Left ventricle myocardium inferior (tissue), 1 donor: Measurements from ENCODE around the gene EXPH5. TPM values are rescaled to one million over a fixed set of nuclear protein-coding genes. Genes with fewer than 3 reads are reported as not detected.
"Not testable (repeated sequence)": the region's sequence is repeated elsewhere in the genome, so short reads cannot be mapped to it uniquely, and the experiment has no call there.

ENCODE experiments used
- DNase-seq: peaks from one replicate; pipeline ENCODE4 v3.0.0-alpha.2; 2020
- H3K27ac ChIP-seq: fragments of 200-600 bp; replicated peaks from 2 replicates; pipeline ENCODE4 v1.8.0; 2021
- H3K27me3 ChIP-seq: fragments of 200-600 bp; 2 replicates; pipeline ENCODE4 v1.8.0; 2021; ENCODE audit warnings: low read depth
- H3K36me3 ChIP-seq: fragments of 200-600 bp; 2 replicates; pipeline ENCODE4 v1.8.0; 2021
- H3K4me1 ChIP-seq: fragments of 200-600 bp; 2 replicates; pipeline ENCODE4 v1.8.0; 2021
- H3K4me3 ChIP-seq: fragments of 200-600 bp; 2 replicates; pipeline ENCODE4 v1.8.0; 2021; ENCODE audit warnings: mild to moderate bottlenecking, moderate library complexity
- H3K9me3 ChIP-seq: fragments of 200-600 bp; replicated peaks from 2 replicates; pipeline ENCODE4 v1.8.0; 2021
- intact Hi-C: fragments of 100-400 bp; cut with micrococcal nuclease; formaldehyde crosslinking; loops from one replicate; pipeline ENCODE4 v1.11.0; 2022
- long read RNA-seq: library from polyadenylated mRNA; unstranded; transcript quantifications from one replicate; pipeline ENCODE4 v2.0.0, GENCODE V29; 2021
- total RNA-seq: library from RNA; stranded (reverse); fragmentation: NEBNext Ultra II Directional; extraction: Animal tissue kit (Norgen Biotek cat#: 25700); gene quantifications from one replicate; pipeline ENCODE4 v1.2.1, GENCODE V29; 2021
- TF ChIP-seq, protein P1 (sequence below): fragments of 200-600 bp; IDR thresholded peaks from 2 replicates; pipeline ENCODE4 v1.8.0; 2021; ENCODE audit warnings: antibody characterized with exemption, mild to moderate bottlenecking, borderline replicate concordance
- donor health status: DM: no; HTN: yes; CAD: no; lungs with severe emphysema.

Gene EXPH5
- 0.88 TPM for total RNA-seq
- long read RNA-seq, result 0 reads

GRCh38 chr11:108593214-108593922 is at the start of gene EXPH5:
Gene EXPH5, minus strand, starts transcription at chr11:108593768. Its CDS starts 232 bp downstream, at chr11:108593536.
- peaks cover 26% of the 10 kb centered on the region for H3K27me3 ChIP-seq
- peak; percentile 87 for DNase-seq
- H3K27ac ChIP-seq, result no peak within 1 kb of the TSS
- TF ChIP-seq, protein P1, sequence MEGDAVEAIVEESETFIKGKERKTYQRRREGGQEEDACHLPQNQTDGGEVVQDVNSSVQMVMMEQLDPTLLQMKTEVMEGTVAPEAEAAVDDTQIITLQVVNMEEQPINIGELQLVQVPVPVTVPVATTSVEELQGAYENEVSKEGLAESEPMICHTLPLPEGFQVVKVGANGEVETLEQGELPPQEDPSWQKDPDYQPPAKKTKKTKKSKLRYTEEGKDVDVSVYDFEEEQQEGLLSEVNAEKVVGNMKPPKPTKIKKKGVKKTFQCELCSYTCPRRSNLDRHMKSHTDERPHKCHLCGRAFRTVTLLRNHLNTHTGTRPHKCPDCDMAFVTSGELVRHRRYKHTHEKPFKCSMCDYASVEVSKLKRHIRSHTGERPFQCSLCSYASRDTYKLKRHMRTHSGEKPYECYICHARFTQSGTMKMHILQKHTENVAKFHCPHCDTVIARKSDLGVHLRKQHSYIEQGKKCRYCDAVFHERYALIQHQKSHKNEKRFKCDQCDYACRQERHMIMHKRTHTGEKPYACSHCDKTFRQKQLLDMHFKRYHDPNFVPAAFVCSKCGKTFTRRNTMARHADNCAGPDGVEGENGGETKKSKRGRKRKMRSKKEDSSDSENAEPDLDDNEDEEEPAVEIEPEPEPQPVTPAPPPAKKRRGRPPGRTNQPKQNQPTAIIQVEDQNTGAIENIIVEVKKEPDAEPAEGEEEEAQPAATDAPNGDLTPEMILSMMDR, result no peak
- no peaks in the 10 kb centered on the region for H3K36me3 ChIP-seq
- H3K9me3 ChIP-seq, result no peaks in the 10 kb centered on the region
- intact Hi-C loops, result no loop called here
- peak within 1 kb of the TSS; percentile 76 for H3K4me3 ChIP-seq
- peaks cover 13% of the 10 kb centered on the region for H3K4me1 ChIP-seq

DNA sequence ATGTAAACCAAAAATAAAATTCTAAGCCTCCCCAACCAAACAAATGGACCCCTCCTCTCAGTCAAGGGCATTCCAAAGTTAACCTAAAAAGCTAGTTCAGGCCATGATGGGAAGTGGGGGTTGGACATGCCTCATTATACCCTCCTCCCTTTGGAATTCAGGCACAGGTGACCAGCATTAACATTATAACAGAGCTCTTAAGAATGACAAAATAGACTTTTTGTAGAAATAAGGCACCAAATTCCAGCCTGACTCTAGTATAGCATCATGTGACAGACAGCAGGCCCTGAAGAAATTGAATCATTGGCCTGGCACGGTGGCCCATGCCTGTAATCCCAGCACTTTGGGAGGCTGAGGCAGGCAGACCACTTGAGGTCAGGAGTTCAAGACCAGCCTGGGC is 48.2 kb upstream of the EXPH5 start:
- H3K27ac ChIP-seq, DNase-seq, intact Hi-C loops, H3K36me3 ChIP-seq, H3K9me3 ChIP-seq, H3K4me1 ChIP-seq, H3K27me3 ChIP-seq, H3K4me3 ChIP-seq: not testable (repeated sequence)

DNA sequence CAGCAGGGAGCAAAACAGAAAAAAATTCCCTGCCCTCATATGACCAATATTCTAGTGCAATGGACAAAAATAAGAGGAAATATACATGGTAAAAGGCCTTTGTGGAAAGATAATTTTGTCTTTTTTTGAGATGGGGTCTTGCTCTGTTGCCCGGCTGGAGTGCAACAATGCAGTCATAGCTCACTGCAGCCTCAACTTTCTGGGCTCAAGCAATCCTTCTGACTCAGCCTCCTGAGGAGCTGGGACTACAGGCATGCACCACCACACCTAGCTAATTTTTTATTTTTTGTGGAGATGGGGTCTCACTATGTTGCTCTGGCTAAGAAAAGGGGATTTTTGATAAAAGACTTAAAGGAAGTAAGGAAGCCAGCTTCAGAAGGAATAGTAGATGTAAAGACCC is 45.6 kb upstream of the EXPH5 start:
- Histone ChIP-seq H3K27ac (no peak overlapping the region), H3K9me3 (no peaks in the 10 kb centered on the region), H3K27me3 (no peaks in the 10 kb centered on the region), H3K4me3 (no peak overlapping the region), H3K4me1 (no peaks in the 10 kb centered on the region), H3K36me3 (no peaks in the 10 kb centered on the region)
- TF ChIP-seq, protein P1, result no peak
- DNase-seq, result no peak
- intact Hi-C loops, result no loop called here

- intact Hi-C loops, result no loop called here
- no peaks in the 10 kb centered on the region for H3K36me3 ChIP-seq
- H3K4me3 ChIP-seq, result no peak overlapping the region
- H3K4me1 ChIP-seq, result no peaks in the 10 kb centered on the region
- DNase-seq, result no peak
- H3K27me3 ChIP-seq, result no peaks in the 10 kb centered on the region
- TF ChIP-seq, protein P1, result no peak
- no peaks in the 10 kb centered on the region for H3K9me3 ChIP-seq
- H3K27ac ChIP-seq, result no peak overlapping the region
Measured at GRCh38 chr11:108636222-108636621, 42.7 kb upstream of the EXPH5 start.

DNA sequence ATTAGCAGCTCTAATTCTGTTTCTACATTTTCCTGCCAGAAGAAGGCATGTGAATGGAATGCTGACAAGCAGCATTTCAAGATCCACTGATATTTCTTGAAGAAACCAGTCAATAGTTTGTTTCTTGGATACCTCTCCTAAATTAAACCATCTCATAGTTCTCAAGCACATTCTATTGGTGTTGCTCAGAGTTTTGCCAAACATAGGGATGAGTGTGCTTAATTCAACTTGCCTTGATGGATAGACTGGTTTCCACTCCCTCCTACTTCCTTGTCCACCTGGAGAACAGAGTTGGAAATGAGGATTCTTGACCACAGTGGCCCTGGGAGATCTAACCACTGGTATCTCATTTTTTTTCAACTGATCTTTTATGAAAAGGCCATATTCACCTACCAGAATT is 41.5 kb upstream of the EXPH5 start:
- no peaks in the 10 kb centered on the region for H3K27me3 ChIP-seq
- H3K4me1 ChIP-seq, result no peaks in the 10 kb centered on the region
- TF ChIP-seq, protein P1, result no peak
- H3K9me3 ChIP-seq, result no peaks in the 10 kb centered on the region
- no peak for DNase-seq
- H3K27ac ChIP-seq, result no peak overlapping the region
- H3K4me3 ChIP-seq, result no peak overlapping the region
- intact Hi-C loops, result no loop called here
- no peaks in the 10 kb centered on the region for H3K36me3 ChIP-seq

DNA sequence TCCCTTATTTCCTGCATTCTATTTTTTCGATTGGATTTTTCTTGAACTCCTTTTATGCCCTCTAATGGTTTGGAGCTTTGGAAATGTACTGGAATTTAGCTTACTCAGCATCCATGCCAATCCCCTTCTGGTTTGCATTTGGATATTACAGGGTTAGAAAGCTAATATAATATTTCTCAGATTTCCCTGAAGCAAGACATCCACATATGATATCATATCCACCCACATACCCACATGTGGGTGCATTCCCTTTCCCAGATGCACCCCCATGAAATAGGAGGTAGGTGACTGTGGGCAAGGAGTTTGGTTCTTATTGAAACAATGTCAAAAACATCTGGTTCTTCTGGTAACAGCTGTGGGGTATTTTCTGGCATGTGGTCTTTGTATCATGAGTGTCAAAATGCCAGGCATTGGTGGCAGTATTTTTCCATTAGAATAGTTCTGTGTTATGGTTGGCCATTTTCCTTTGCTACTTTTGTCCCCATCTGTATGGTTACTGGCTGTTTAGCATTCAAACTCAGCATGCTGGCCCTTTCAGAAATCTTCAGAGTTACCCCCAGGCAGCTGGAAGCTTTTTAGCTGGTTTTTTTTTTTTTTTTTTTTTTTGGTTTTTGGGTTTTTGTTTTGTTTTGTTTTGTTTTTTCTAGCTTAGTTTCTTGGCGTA is 38.6 kb upstream of the EXPH5 start:
- Histone ChIP-seq H3K27me3 (no peaks in the 10 kb centered on the region), H3K4me1 (no peaks in the 10 kb centered on the region), H3K36me3 (no peaks in the 10 kb centered on the region), H3K9me3 (peaks cover 12% of the 10 kb centered on the region), H3K4me3 (no peak overlapping the region), H3K27ac (no peak overlapping the region)
- intact Hi-C loops, result no loop called here
- TF ChIP-seq, protein P1, result no peak
- no peak for DNase-seq
